CD4-positive, alpha-beta T cell treated with Interleukin-4 for 4 hours (primary cell): ENCODE results near the gene RAD50.
"Not testable (repeated sequence)": the region's sequence is repeated elsewhere in the genome, so short reads cannot be mapped to it uniquely, and the experiment has no call there.

Source experiments
- DNase-seq: peaks from one replicate; pipeline ENCODE4 v3.0.0-alpha.2; 2020

Gene RAD50

DNA sequence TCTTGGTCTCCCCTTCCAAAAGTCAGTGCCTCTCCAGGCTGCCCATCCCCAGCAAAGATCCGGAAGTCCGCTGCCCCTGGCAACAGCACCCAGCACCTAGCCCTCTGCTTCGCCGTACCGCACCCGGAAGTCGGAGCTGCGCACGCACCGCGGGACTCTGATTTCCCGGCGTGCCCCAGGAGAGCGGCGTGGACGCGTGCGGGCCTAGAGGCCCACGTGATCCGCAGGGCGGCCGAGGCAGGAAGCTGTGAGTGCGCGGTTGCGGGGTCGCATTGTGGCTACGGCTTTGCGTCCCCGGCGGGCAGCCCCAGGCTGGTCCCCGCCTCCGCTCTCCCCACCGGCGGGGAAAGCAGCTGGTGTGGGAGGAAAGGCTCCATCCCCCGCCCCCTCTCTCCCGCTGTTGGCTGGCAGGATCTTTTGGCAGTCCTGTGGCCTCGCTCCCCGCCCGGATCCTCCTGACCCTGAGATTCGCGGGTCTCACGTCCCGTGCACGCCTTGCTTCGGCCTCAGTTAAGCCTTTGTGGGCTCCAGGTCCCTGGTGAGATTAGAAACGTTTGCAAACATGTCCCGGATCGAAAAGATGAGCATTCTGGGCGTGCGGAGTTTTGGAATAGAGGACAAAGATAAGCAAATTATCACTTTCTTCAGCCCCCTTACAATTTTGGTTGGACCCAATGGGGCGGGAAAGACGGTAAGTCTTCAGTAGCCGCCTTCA lies at the start of gene RAD50:
TSS of gene RAD50 (plus strand) at position 215 of the 715 bp plus-strand sequence. CDS start at position 563, 348 bp downstream.
- DNase-seq = peak; percentile 91

DNA sequence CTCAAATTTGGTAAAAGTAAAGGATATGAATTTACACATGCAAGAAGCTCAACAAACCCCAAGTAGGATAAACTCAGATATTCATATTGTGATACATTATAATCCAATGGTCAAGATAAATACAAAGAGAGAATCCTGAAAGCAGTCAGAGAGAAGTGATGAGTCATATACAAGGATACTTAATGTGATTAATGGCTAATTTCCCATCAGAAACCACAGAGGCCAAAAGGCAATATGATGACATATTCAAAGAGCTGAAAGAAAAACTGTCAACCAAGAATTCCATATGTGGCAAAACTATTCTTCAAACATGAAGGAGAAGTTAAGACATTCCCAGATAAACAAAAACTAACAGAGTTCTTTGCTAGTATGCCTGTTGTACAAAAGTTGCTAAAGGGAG lies 46.7 kb upstream of the RAD50 start:
- no peak for DNase-seq

DNA sequence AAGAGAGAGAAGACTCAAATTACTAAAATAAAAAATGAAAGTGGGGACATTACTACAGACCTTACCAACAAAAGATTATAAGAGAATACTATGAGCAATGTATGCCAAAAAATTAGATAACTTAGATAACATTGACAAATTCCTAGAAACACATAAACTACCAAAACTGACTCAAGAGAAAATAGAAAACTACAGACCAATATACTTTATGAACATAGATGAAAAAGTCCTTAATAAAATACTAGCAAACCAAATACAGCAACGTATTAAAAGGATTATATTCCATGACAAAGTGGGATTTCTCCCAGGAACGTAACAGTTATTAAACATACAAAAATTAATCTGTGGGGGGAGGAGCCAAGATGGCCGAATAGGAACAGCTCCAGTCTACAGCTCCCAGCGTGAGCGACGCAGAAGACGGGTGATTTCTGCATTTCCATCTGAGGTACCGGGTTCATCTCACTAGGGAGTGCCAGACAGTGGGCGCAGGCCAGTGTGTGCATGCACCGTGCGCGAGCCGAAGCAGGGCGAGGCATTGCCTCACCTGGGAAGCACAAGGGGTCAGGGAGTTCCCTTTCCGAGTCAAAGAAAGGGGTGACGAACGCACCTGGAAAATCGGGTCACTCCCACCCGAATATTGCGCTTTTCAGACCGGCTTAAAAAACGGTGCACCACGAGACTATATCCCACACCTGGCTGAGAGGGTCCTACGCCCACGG lies 43.0 kb upstream of the RAD50 start:
- DNase-seq = not testable (repeated sequence)

- not testable (repeated sequence) for DNase-seq
Observed at GRCh38 chr5:132522067-132522466, 34.7 kb upstream of the RAD50 start.

- DNase-seq = not testable (repeated sequence)
Observed at GRCh38 chr5:132524877-132525276, 31.9 kb upstream of the RAD50 start.

GRCh38 chr5:132525299-132525724 lies 31.5 kb upstream of the RAD50 start:
- no peak for DNase-seq

- DNase-seq = peak; percentile 37
Observed at GRCh38 chr5:132526290-132526973, 30.3 kb upstream of the RAD50 start.

GRCh38 chr5:132526974-132527564 lies 29.7 kb upstream of the RAD50 start:
- no peak for DNase-seq

GRCh38 chr5:132528021-132528420 lies 28.8 kb upstream of the RAD50 start:
- DNase-seq = no peak

GRCh38 chr5:132528866-132529634 lies 27.7 kb upstream of the RAD50 start:
- peak; percentile 25 for DNase-seq

DNA sequence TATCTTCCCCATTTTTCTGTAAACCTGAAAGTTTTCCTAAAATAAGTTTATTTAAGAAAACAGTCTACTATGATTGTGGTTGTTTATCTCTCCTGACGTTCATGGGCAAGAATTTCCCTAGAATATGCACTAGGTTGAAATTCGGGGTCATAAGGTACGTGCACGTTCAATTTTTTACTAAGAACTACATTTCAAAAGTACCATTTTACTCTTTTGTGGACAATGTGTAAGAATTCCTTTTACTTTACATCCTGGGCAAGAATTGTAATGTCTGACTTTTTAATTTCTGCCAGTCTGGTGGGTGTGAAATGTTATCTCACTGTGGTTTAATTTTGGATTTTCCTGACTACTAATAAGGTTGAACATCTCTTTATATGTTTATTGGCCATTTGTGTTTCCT lies 25.8 kb upstream of the RAD50 start:
- no peak for DNase-seq

GRCh38 chr5:132539716-132540115 lies 17.1 kb upstream of the RAD50 start:
- no peak for DNase-seq

GRCh38 chr5:132540149-132540548 lies 16.6 kb upstream of the RAD50 start:
- DNase-seq = no peak

DNA sequence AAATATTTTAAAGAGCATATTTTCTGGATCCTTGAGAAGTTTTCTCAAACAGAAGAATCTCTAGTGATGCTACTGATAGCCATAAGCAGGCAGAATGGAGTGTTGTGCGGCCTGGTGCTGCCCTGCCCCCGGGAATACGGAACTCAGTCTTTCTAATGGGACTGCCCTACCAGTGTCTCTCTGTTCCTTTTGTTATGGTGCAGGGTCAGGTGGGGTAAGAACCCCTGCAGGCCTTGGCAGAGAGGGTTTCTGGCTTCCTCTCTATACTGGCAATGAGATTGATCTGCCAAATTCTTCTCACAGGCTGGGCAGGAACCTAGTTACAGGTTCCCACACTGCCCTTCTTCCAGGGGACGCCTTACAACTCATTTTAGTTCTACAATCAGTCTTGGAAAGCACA lies 16.0 kb upstream of the RAD50 start:
- no peak for DNase-seq

DNA sequence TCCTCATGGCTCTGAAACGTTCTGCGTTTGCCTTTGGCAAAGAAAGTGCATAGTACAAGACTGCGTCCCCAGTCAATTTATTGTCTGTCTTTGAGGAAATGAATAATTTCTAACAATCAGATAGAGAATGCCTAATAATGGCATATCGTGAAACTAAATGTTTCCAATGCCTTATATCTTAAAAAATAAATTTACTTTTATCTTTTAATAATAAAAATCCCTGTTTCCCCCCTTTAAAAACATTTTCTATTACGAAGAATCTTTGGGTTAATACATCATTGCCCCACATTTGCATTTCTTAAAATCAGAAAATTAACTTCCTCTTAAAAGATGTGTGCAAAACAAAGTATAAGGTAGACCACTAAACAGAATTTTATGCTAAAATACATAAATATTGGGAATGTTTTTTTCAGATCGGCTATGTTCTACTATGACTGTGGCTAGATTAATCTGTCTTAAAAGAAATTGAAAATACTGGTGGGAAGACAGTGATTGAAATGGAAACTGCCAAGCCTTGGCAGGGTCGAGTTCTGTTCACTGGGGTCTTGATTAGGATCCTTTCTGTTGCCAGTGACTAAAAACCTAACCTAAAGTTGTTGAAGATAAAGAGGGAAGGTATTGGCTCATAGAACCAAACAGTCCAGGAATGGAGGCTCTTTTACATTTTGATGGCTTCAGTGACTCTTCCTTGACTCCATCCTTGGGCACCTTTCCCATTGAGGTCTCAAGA lies 13.1 kb upstream of the RAD50 start, which contains the start of gene IL5:
TSS of gene IL5 (minus strand) at position 51 of the 730 bp plus-strand sequence. CDS start at position 7, 44 bp downstream.
- no peak for DNase-seq

GRCh38 chr5:132546108-132546507 lies 10.7 kb upstream of the RAD50 start:
- DNase-seq = no peak

GRCh38 chr5:132547269-132547668 lies 9.5 kb upstream of the RAD50 start:
- DNase-seq = no peak

- DNase-seq = not testable (repeated sequence)
Observed at GRCh38 chr5:132548834-132549233, 7.9 kb upstream of the RAD50 start.

DNA sequence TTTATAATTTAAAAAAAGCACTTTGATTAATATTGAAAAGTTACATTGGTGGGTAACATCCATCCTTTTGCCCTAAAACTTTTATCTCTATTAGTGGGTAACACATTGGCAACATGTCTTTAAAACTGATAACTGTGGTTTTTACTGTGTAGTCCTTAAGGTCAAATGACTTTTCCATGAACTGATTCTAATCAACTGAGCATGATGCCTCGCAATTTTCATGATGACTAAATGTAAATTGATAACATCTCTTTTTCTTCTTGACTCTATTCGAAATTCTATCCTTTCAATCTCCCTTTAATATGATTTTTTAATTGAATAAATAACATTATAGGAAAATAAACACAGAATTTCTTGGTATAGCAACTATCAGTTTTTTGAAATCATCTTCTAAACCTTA lies 7.2 kb upstream of the RAD50 start:
- no peak for DNase-seq

DNA sequence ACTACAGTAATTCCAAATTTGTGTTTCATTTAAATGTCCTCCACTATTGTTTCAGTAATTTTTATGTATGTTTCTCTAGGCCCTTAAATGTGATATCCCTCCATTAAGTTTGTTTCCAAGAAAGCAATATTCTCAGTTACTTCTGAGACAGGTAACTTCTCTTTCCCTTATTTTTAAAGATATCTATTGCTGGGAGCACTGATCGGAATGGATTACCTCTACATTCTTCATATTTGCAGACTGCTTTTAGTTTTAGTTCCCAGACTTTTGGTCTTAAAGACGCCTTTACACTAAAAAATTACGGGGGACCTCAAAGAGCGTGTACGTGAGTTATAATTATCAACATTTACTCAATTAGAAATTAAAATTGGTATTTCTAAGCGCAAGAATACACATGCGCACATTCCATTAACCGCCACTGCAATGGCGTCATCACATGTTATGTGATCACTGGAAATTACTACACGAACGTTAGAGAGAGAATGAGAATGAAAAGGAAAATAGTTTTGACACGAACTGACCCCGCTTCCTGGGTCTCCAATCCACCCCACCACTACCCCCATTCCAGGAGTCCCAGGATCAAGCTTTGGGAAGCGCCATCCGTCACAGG lies 519 bp upstream of the RAD50 start:
- no peak for DNase-seq

DNA sequence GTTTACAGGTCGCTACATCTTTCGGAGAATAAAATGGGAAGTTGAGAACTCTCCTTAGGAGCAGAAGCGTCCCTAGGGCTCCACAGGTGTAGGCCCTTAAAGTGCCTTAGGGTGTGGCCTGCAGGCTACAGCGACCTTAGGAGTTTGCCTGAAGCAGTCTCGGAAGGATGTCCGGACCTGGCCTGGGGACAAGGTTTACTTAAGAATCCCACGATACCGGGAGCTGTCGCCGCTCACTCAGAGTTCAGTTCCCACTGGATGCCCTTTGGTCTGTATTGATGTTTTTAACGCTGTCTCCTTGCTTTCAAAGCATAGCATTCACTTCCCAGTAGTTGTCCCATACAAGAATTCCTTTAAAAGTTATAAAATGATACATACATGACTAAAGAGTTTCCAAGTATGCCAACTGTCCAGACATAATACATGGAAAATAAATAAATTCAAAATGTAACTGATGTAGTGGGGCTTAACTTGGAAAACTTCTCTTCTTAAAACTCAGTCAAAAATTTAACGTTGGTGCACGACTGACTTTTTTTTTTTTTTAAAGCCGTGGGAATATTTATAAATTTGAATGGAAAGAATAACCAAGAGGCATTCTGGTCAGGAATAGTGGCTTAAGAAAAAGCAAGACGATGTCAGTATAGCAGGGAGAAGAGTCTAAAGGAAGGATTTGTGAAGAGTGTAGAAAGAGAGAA lies 848 bp downstream of the RAD50 start:
- peak; percentile 11 for DNase-seq
